K562 (cell line): Measurements from ENCODE around the gene PPM1H. TPM values are rescaled to one million over a fixed set of nuclear protein-coding genes. Genes with fewer than 3 reads are reported as not detected.

Experiments
- ATF1 ChIP-seq, 2 experiments: fragments of 450-650 bp in 1 of 2; IDR thresholded peaks; 2 replicates each; pipeline ENCODE4 v1.6.1; 2016; ENCODE audit warnings: missing compliant biosample characterization in 1 of 2, missing genetic modification characterization in 1 of 2
- ETV5 ChIP-seq: sonication (generic); formaldehyde crosslinking; IDR thresholded peaks from 2 replicates; pipeline ENCODE4 v1.4.0; 2020; ENCODE audit warnings: low read depth, mild to moderate bottlenecking, missing genetic modification reagents
- JUN ChIP-seq, 2 experiments: sonication (generic) in 1 of 2; formaldehyde crosslinking in 1 of 2; IDR thresholded peaks; 2 replicates each; pipeline versions ENCODE4 v1.6.1 to v1.8.0; 2012 to 2022; ENCODE audit warnings: borderline replicate concordance in 2 of 2, mild to moderate bottlenecking in 2 of 2, improper control_type of control experiment in 1 of 2, low read depth in 1 of 2, low read length in 1 of 2, missing genetic modification reagents in 1 of 2
- MIER1 ChIP-seq: fragments of 450-650 bp; IDR thresholded peaks from 2 replicates; pipeline ENCODE4 v1.6.1; 2016; ENCODE audit warnings: antibody characterized with exemption, mild to moderate bottlenecking, low read depth
- NCOA2 ChIP-seq, 2 experiments: fragments of 450-650 bp; IDR thresholded peaks; 2 replicates each; pipeline ENCODE4 v1.6.1; 2018; ENCODE audit warnings: mild to moderate bottlenecking in 2 of 2, moderate library complexity in 1 of 2; ENCODE audit not compliant: partially characterized antibody in 2 of 2
- OTX1 ChIP-seq: fragments of 450-650 bp; formaldehyde crosslinking; IDR thresholded peaks from 2 replicates; pipeline ENCODE4 v1.4.0; 2022; ENCODE audit warnings: mild to moderate bottlenecking
- POLR2G ChIP-seq: fragments of 200-400 bp; formaldehyde crosslinking; IDR thresholded peaks from 2 replicates; pipeline ENCODE4 v1.6.1; 2017; ENCODE audit warnings: low read depth, mild to moderate bottlenecking, antibody characterized with exemption, low read length, moderate library complexity
- TAL1 ChIP-seq: fragments of 450-650 bp; IDR thresholded peaks from 2 replicates; pipeline ENCODE4 v1.6.1; 2016; ENCODE audit warnings: mild to moderate bottlenecking
- ZNF121 ChIP-seq: sonication (generic); formaldehyde crosslinking; conservative IDR thresholded peaks from 2 replicates; pipeline ENCODE4 v1.8.0; 2022; ENCODE audit warnings: missing genetic modification reagents
- polyA plus RNA-seq, 8 experiments: library from polyadenylated mRNA; depleted of rRNA in 4 of 8; stranded (reverse) in 5 of 8; unstranded in 3 of 8; fragments of >200 nt; fragmentation: Nextera tagmentation in 2 of 8; fragmentation: Illumina TruSeq in 1 of 8; extraction: Ambion mirVana in 2 of 8; extraction: Trizol in 1 of 8; gene quantifications; 2 replicates each; pipeline versions ENCODE4 v1.2.1 to v1.2.3, GENCODE V29; 2011 to 2014; ENCODE audit warnings: inconsistent platforms in 1 of 8, missing spikeins in 1 of 8
- total RNA-seq, 7 experiments: library from RNA; depleted of rRNA in 6 of 7; stranded (reverse); fragments of >200 nt in 6 of 7; fragmentation: Illumina TruSeq in 2 of 7; extraction: Trizol in 2 of 7; gene quantifications; 2 replicates each; pipeline versions ENCODE4 v1.2.1 to v1.2.3, GENCODE V29; 2011 to 2021; ENCODE audit warnings: low replicate concordance in 1 of 7
- TF ChIP-seq, protein P1 (sequence below): fragments of 450-650 bp; IDR thresholded peaks from 2 replicates; pipeline ENCODE4 v1.6.1; 2016; ENCODE audit warnings: low read depth
- TF ChIP-seq, protein P2 (sequence below): sonication (generic); formaldehyde crosslinking; IDR thresholded peaks from 2 replicates; pipeline ENCODE4 v1.8.1; 2023; ENCODE audit warnings: mild to moderate bottlenecking, missing genetic modification reagents, moderate library complexity
- TF ChIP-seq, protein P3 (sequence below): fragments of 450-650 bp; IDR thresholded peaks from 2 replicates; pipeline ENCODE4 v1.6.1; 2018; ENCODE audit warnings: mild to moderate bottlenecking, low read depth; ENCODE audit not compliant: partially characterized antibody
- TF ChIP-seq, protein P4 (sequence below): fragments of 200-800 bp; sonication (Bioruptor generic); IDR thresholded peaks from 2 replicates; pipeline ENCODE4 v1.6.1; 2017; ENCODE audit warnings: missing genetic modification characterization, missing compliant biosample characterization

Gene PPM1H
- total and polyA plus RNA-seq, 9 of the 15 experiments (the other 6 are each of a cell fraction or from before 2014, with no cell fraction given), result 5.3 to 29.3 (median 11.3) TPM

DNA sequence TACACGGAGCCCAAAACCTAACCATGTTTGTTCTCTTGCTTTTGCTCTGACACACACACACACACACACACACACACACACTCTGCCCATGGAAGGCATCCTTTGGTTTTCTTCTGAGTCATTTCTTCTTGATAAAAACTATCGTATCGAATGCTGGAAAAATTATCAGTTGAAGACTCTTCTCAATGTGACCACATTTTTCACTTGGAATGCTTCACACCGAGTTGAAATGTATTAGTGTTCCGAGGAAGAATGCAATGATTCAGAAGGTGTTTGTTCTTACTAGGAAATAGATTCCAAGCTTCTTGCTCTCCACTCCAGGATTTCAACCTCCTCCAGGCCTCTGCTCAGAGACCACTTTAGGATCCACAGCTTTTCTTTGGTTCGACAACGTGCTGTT, 242.1 kb downstream of the PPM1H start (continued):
- TF ChIP-seq, protein P1, sequence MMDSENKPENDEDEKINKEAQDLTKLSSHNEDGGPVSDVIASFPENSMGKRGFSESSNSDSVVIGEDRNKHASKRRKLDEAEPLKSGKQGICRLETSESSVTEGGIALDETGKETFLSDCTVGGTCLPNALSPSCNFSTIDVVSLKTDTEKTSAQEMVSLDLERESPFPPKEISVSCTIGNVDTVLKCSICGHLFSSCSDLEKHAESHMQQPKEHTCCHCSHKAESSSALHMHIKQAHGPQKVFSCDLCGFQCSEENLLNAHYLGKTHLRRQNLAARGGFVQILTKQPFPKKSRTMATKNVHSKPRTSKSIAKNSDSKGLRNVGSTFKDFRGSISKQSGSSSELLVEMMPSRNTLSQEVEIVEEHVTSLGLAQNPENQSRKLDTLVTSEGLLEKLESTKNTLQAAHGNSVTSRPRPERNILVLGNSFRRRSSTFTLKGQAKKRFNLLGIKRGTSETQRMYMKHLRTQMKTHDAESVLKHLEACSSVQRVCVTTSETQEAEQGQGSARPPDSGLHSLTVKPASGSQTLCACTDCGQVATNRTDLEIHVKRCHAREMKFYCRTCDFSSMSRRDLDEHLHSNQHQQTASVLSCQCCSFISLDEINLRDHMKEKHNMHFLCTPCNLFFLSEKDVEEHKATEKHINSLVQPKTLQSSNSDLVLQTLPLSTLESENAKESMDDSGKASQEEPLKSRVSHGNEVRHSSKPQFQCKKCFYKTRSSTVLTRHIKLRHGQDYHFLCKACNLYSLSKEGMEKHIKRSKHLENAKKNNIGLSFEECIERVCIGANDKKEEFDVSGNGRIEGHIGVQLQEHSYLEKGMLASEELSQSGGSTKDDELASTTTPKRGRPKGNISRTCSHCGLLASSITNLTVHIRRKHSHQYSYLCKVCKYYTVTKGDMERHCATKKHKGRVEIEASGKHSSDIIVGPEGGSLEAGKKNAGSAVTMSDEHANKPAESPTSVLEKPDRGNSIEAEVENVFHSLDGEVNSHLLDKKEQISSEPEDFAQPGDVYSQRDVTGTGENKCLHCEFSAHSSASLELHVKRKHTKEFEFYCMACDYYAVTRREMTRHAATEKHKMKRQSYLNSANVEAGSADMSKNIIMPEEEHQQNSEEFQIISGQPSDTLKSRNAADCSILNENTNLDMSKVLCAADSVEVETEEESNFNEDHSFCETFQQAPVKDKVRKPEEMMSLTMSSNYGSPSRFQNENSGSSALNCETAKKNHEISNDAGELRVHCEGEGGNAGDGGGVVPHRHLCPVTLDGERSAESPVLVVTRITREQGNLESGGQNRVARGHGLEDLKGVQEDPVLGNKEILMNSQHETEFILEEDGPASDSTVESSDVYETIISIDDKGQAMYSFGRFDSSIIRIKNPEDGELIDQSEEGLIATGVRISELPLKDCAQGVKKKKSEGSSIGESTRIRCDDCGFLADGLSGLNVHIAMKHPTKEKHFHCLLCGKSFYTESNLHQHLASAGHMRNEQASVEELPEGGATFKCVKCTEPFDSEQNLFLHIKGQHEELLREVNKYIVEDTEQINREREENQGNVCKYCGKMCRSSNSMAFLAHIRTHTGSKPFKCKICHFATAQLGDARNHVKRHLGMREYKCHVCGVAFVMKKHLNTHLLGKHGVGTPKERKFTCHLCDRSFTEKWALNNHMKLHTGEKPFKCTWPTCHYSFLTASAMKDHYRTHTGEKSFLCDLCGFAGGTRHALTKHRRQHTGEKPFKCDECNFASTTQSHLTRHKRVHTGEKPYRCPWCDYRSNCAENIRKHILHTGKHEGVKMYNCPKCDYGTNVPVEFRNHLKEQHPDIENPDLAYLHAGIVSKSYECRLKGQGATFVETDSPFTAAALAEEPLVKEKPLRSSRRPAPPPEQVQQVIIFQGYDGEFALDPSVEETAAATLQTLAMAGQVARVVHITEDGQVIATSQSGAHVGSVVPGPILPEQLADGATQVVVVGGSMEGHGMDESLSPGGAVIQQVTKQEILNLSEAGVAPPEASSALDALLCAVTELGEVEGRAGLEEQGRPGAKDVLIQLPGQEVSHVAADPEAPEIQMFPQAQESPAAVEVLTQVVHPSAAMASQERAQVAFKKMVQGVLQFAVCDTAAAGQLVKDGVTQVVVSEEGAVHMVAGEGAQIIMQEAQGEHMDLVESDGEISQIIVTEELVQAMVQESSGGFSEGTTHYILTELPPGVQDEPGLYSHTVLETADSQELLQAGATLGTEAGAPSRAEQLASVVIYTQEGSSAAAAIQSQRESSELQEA, result no peak
- TF ChIP-seq, protein P2, sequence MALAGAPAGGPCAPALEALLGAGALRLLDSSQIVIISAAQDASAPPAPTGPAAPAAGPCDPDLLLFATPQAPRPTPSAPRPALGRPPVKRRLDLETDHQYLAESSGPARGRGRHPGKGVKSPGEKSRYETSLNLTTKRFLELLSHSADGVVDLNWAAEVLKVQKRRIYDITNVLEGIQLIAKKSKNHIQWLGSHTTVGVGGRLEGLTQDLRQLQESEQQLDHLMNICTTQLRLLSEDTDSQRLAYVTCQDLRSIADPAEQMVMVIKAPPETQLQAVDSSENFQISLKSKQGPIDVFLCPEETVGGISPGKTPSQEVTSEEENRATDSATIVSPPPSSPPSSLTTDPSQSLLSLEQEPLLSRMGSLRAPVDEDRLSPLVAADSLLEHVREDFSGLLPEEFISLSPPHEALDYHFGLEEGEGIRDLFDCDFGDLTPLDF (CRISPR knock-in tag), result no peak
- TF ChIP-seq, protein P3, sequence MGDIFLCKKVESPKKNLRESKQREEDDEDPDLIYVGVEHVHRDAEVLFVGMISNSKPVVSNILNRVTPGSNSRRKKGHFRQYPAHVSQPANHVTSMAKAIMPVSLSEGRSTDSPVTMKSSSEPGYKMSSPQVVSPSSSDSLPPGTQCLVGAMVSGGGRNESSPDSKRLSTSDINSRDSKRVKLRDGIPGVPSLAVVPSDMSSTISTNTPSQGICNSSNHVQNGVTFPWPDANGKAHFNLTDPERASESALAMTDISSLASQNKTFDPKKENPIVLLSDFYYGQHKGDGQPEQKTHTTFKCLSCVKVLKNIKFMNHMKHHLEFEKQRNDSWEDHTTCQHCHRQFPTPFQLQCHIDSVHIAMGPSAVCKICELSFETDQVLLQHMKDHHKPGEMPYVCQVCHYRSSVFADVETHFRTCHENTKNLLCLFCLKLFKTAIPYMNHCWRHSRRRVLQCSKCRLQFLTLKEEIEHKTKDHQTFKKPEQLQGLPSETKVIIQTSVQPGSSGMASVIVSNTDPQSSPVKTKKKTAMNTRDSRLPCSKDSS, result no peak
- TF ChIP-seq POLR2G (no peak), ZNF121 (CRISPR knock-in tag) (no peak), JUN (IDR thresholded peaks at IDR 0.05; ENCODE audit: borderline replicate concordance, low read depth, low read length) (no peak), JUN (CRISPR knock-in tag; IDR thresholded peaks at IDR 0.05; ENCODE audit: borderline replicate concordance) (no peak), ATF1 (CRISPR knock-in tag; IDR thresholded peaks at IDR 0.05) (no peak), ATF1 (tag; IDR thresholded peaks at IDR 0.05) (no peak), MIER1 (no peak), ETV5 (CRISPR knock-in tag) (no peak), TAL1 (no peak), OTX1 (no peak), NCOA2 (IDR thresholded peaks at IDR 0.05; ENCODE audit: partially characterized antibody in 2 of 2) (no peak)
- TF ChIP-seq, protein P4, sequence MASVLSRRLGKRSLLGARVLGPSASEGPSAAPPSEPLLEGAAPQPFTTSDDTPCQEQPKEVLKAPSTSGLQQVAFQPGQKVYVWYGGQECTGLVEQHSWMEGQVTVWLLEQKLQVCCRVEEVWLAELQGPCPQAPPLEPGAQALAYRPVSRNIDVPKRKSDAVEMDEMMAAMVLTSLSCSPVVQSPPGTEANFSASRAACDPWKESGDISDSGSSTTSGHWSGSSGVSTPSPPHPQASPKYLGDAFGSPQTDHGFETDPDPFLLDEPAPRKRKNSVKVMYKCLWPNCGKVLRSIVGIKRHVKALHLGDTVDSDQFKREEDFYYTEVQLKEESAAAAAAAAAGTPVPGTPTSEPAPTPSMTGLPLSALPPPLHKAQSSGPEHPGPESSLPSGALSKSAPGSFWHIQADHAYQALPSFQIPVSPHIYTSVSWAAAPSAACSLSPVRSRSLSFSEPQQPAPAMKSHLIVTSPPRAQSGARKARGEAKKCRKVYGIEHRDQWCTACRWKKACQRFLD (CRISPR knock-in tag), result no peak
- TF ChIP-seq, all 486 proteins: peak for 0
